Mesodermal cell (in vitro differentiated cells): Measurements from ENCODE around the gene ADGRL2.

Experiments
- H3K27ac ChIP-seq: 2 replicates; pipeline ENCODE4 v1.7.0; 2013; ENCODE audit warnings: mild to moderate bottlenecking, low read depth, low read length, moderate library complexity; ENCODE audit not compliant: severe bottlenecking
- H3K36me3 ChIP-seq: 2 replicates; pipeline ENCODE4 v1.7.1; 2013; ENCODE audit warnings: mild to moderate bottlenecking, low read length, moderate library complexity; ENCODE audit not compliant: control insufficient read depth, insufficient read depth
- H3K4me1 ChIP-seq: one replicate; pipeline ENCODE4 v1.7.1; 2013; ENCODE audit warnings: mild to moderate bottlenecking, low read length; ENCODE audit not compliant: insufficient read depth, control insufficient read depth, poor library complexity, severe bottlenecking
- H3K4me3 ChIP-seq: 2 replicates; pipeline ENCODE4 v1.7.0; 2013; ENCODE audit warnings: low read length, control low read depth, mild to moderate bottlenecking; ENCODE audit not compliant: insufficient read depth, poor library complexity, severe bottlenecking; ENCODE audit errors: extremely low read depth
- H3K9me3 ChIP-seq: 2 replicates; pipeline ENCODE4 v1.7.1; 2013; ENCODE audit warnings: mild to moderate bottlenecking, low read length, moderate library complexity; ENCODE audit not compliant: control insufficient read depth
- WGBS, 2 experiments: methylation state at CpG; one replicate each; pipeline ENCODE4 v1.1.5; 2013; ENCODE audit warnings: missing lambda C conversion rate in 2 of 2; ENCODE audit not compliant: insufficient coverage in 2 of 2; 5-methylcytosine and 5-hydroxymethylcytosine counted together

Gene ADGRL2

GRCh38 chr1:82030830-82031229 is 230.1 kb downstream of the ADGRL2 start:
- Histone ChIP-seq H3K27ac (no peak overlapping the region), H3K36me3 (no peaks in the 10 kb centered on the region), H3K4me3 (no peak overlapping the region), H3K4me1 (no peaks in the 10 kb centered on the region), H3K9me3 (no peaks in the 10 kb centered on the region)
- WGBS, 2 experiments = no CpG with 5 or more reads among the region's 3 CpGs

GRCh38 chr1:82032068-82032467 is 231.3 kb downstream of the ADGRL2 start:
- H3K36me3 ChIP-seq = no peaks in the 10 kb centered on the region
- H3K4me3 ChIP-seq = no peak overlapping the region
- H3K27ac ChIP-seq = no peak overlapping the region
- 83% methylated on average over 1 of the region's 2 CpGs; no CpG with 5 or more reads in 1 of the 2 experiments for WGBS, 2 experiments
- no peaks in the 10 kb centered on the region for H3K9me3 ChIP-seq
- no peaks in the 10 kb centered on the region for H3K4me1 ChIP-seq

- H3K4me1 ChIP-seq = no peaks in the 10 kb centered on the region
These were observed 234.1 kb downstream of the ADGRL2 start for GRCh38 chr1:82034812-82035211.

More at GRCh38 chr1:82034812-82035211, 234.1 kb downstream of the ADGRL2 start:
- Histone ChIP-seq H3K4me3 (no peak overlapping the region), H3K36me3 (no peaks in the 10 kb centered on the region), H3K27ac (no peak overlapping the region), H3K9me3 (no peaks in the 10 kb centered on the region)
- 100% methylated on average over 1 of the region's 3 CpGs; no CpG with 5 or more reads in 1 of the 2 experiments for WGBS, 2 experiments
